ENCODE measurements around the gene SAFB.
"Not testable (repeated sequence)": the region's sequence is repeated elsewhere in the genome, so short reads cannot be mapped to it uniquely, and the experiment has no call there.

SAFB gene

GRCh38 chr19:5595129-5595528 lies 27.8 kb upstream of the SAFB start:
- no peak for DNase-seq (ENCODE audit: low read depth)

- no peak for DNase-seq (ENCODE audit: low read depth)
Measured at GRCh38 chr19:5595745-5596144, 27.1 kb upstream of the SAFB start.

- DNase-seq (ENCODE audit: low read depth): no peak
Measured at GRCh38 chr19:5600797-5601196, 22.1 kb upstream of the SAFB start.

GRCh38 chr19:5603626-5604025 lies 19.3 kb upstream of the SAFB start:
- no peak for DNase-seq (ENCODE audit: low read depth)

DNA sequence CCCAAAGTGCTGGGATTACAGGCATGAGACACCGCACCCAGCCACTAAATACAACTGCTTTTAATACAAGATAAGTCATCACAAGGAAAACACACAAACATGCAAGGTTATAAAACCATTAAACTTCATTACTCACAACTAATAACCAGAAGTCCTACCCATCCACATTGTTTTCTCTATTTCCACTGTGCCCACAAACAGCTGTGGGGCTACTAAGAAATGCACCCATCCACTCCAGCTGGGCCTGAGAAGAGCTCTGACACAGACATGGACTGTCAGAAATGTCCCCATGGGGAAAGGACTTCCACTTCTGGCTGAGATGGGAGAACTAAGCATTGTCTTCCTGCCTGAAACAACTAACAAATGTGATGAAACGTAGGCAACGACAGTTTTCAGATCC lies 17.5 kb upstream of the SAFB start:
- no peak for DNase-seq (ENCODE audit: low read depth)

GRCh38 chr19:5607318-5608275 lies 15.3 kb upstream of the SAFB start:
- DNase-seq (ENCODE audit: low read depth): no peak

DNA sequence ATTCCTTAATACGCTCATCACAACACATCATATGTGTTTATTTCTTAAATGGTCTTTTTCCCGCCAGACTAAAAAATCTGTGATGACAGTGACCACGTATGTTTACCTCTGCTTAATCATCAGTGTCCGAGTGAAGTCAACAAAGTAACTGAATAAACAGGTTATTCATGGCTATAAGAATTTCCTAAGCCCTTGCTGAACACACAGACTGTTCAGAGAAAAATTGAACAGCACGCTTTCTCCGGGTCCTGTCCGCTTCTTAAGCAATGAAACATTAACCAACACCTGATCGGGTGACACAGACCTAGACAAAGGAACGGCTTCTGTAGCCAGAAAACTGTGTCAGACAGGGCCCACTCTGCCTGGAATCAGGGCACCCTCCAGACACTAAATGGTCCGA lies 14.6 kb upstream of the SAFB start:
- DNase-seq (ENCODE audit: low read depth): no peak

GRCh38 chr19:5608766-5609165 lies 14.1 kb upstream of the SAFB start:
- DNase-seq (ENCODE audit: low read depth): not testable (repeated sequence)

- no peak for DNase-seq (ENCODE audit: low read depth)
Measured at GRCh38 chr19:5609881-5610448, 12.9 kb upstream of the SAFB start.

DNA sequence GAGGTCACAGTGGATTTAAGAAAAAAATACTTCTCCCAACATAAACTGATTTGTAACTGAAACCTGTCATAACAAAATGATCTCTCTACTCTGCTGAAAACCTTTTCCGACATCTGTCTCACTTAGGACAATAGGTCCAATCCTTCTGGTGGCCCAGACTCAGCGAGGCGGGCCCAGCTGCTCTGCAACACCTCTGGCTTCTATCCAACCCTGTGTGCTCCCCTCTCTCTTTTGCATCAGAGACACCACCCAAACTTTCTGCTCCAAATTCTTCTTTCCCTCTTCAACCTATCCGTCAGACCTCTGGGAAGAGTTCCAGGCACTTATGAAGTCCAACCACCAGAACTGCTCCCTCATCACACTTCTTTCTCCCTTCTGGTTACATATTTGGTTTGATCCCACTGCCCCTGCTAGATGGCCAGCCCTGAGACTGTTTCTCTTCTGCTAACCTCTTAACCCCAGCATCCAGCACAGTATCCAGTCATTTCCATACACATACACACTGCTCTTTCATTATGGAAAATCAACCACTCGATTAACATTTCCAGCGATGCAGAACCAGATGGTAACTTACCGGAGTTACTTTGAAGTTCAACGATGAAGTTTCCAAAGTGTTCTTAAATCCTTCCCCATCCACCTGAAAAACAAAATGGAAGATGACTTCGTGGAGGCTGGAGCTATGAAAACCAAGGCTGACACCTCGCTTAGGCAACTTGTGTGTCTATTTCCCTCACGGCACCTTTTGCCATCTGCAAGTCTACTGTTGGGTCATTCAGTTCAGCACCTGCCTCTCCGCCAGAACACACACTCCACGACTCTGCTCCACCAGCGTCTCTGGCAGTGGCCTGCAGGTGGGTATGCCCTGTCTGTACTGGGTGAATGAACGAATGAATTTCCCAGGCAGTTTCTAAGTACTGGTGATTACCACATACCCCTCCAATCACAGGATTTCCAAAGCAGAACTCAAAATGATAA lies 9.7 kb upstream of the SAFB start:
- DNase-seq (ENCODE audit: low read depth): no peak

DNA sequence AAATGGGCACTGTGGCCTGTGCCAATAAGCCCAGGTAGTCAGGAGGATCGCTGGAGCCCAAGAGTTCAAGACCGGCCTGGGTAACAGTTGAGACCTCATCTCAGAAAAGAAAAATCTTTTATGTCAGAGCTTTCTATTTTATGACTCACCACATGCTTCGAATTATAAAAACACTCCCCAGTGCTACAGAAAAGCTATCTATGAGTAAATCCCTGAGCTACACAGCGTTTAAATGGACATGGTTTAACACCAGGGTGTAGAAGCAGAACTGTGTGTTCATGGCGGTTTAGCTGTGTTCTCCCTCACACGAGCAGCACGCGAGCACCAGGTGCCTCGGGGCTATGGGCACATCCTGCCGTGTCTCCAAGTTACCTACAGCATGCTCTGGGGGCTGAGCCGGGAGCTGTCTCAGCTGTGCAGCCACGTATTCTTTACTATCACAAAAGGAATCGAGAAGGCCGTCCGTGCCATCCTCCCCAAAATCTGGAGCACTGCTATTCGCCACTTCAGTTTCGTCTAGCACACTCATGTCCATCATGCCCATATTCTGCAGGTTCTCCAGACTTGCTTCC lies 7.0 kb upstream of the SAFB start:
- no peak for DNase-seq (ENCODE audit: low read depth)

GRCh38 chr19:5617080-5617479 lies 5.8 kb upstream of the SAFB start:
- DNase-seq (ENCODE audit: low read depth): no peak

DNA sequence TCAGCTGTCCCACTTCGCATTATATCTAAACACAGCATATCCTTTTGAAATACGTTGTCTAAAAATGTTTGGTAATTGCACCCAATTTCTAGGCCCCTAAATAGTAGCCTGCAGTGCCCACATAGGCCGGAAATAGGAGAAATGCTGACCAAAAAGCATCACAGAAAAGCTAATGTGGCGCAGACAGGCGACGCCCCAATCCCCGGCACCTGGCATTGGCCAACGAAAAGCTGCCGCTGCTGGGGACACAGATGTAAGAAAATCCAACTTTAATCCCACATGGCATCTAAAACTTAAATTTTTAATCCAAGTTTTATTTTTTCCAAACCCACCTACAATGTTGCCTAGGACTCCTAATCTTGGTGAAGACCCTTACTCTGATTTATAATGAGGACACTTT lies 4.3 kb upstream of the SAFB start:
- DNase-seq (ENCODE audit: low read depth): no peak

DNA sequence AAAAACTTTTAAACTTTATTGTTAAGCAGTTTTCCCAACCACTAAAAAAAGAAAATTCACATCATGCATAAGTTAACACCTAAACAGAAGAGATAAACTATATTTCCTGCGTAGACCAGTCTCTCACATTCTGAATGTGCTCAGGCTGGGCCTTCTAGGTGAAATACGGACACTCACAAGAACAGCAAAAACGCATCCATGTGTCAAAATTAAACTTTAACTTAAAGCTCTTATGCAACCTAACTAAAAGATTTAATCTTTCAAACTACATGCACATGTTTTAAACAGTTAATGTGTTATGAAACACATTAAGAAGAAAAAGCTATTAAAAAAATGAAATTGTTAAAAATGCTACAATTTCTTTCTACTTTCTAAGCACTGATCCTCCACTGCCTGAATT lies 2.9 kb upstream of the SAFB start:
- no peak for DNase-seq (ENCODE audit: low read depth)

DNA sequence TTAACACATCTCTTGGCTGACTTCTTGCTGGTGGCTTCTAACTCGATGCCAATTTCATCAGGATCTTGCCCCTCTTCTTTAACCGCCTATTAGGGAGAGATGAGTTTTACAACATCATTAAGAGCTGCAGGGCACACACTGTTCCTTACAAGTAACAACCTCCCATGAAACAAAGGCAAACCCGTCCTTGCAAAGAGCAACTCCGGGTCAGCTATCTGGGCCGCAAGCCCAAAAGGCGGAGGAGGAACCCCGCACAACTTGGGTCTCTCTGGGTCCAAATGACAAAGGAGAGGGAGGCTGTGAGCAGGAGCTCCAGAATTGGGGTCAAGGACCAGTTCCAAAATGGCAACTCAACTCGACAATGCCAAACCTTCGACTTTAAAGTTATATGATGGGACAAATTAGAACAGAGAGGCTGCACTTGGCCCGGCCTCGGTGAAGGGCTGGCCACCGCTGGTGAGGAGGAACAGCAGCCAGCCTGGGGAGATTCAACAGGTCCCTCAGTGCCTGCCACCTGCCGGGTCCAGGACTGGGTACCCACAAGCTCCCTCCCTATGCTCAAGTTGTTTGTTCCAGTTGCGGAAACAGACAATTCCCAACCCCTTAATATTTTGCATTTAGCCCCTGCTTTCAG lies 1.5 kb upstream of the SAFB start:
- DNase-seq (ENCODE audit: low read depth): no peak

DNA sequence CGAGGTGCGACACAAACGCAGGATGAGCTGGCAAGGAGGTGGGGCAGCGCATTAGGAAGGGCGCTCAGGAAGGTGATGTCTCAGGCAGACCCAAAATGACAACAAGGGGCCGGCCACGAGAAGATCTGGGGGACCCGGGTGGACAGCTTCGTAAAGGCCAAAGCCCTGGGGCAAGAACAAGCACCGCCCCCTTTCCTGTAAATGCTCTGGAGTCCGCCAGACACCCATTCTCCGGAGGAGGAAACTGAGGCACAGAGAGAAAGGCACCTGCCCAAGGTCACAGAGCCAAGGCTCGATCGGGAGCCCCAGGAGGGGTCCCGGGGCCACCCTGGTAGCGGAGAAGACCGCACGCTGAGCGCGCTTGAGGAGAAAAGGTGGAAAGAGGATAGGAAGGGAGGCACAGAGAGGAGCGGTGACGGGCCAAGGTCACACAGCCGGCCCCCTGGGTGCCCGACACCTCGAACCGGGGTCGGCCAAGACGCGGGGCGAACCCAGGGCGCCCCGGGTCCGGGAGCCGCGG lies 878 bp upstream of the SAFB start:
- DNase-seq (ENCODE audit: low read depth): no peak

- no peak for DNase-seq (ENCODE audit: low read depth)
Measured at GRCh38 chr19:5623397-5624017, 624 bp downstream of the SAFB start.

DNA sequence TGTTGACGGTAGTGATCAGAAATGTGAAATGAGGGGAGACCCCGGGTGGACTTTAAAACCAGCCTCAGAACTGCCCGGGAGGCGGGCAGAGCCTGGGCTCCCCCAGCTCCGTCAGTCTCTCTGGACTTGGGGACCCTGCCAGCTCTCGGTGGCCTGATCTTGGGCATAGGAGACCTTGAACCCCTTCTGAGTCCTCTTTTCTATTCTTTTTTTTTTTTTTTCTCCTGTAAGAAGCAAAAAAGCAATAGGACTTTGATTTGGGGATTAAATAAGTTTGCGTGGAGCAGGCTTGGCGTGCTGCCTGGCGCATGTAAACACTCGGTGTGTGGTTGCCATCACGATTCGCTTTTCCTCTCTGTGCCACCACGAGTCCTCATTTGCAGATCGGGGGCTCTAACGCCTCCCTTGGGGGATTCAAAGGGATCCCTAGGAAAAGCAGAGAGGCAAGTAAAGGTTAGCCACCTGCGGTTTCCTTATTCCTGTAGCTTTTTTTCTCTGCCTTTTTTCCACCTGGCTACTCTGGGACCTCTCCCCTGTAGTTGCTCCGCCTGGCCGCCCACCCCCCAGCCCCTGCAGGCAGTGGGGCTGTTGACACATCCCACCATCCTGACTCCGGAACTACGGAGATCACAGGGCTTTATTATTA lies 1.3 kb downstream of the SAFB start:
- DNase-seq (ENCODE audit: low read depth): no peak

DNA sequence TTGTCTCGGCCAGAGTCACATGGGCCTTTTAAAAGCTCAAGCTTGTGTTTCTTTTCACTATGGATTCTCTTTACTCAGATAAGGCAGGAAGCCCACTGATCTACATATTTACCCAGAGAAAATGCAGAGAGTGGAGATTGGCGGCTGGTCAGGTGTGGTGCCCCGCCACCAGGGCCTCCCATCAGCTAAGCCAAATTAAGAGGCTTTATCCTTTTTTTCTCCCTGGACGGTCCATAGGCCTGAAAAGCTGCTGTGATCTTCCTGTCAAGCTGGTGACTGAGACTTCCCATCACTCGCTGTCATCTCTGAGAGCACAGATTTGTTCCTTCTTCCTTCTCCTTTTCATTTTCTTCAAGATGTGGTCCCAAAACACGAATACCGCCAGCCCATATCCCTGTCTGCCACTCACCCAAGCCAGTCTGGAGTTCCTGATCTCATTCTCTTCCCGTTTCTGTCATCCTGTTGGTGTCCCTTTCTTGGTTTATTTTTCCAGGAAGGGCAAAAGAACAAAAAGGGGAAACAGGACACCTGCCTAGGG lies 1.9 kb downstream of the SAFB start:
- DNase-seq (ENCODE audit: low read depth): no peak

DNA sequence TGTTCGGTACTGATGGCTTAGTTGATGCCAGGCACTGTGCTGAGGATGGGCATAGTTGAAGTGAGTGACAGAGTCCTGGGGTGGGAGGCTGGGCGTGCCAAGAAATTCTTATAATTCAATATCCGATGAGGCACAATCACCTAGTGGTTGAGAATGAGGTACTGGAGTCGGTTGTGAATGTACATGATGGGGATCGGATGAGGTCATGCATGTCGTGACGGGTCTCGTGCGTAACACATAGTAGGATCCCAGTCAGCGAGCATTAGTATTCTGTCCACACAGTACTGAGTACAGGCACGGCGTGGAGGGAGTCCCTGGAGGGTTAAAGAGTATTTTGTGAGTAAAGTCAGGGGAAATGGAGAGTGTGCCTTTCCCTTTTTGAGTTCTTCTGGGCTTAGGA lies 2.8 kb downstream of the SAFB start:
- DNase-seq (ENCODE audit: low read depth): no peak
